MG63 (cell line): Measurements from ENCODE around the gene POLE2. TPM values are rescaled to one million over a fixed set of nuclear protein-coding genes. Genes with fewer than 3 reads are reported as not detected.

Experiments
- DNase-seq: peaks from one replicate; pipeline ENCODE4 v3.0.0-alpha.2; 2020
- H3K27me3 ChIP-seq: fragments of 250-450 bp; sonication (Bioruptor Pico); 2 replicates; pipeline ENCODE4 v1.5.1; 2020; ENCODE audit warnings: mild to moderate bottlenecking, moderate library complexity
- H3K36me3 ChIP-seq: fragments of 250-450 bp; sonication (Bioruptor Pico); 2 replicates; pipeline ENCODE4 v1.5.1; 2020; ENCODE audit warnings: mild to moderate bottlenecking, moderate library complexity
- H3K4me3 ChIP-seq: fragments of 250-450 bp; sonication (Bioruptor Pico); 2 replicates; pipeline ENCODE4 v1.5.1; 2020; ENCODE audit warnings: mild to moderate bottlenecking, moderate library complexity
- H3K9me3 ChIP-seq: fragments of 250-450 bp; sonication (Bioruptor Pico); 2 replicates; pipeline ENCODE4 v1.5.1; 2020; ENCODE audit warnings: mild to moderate bottlenecking, moderate library complexity
- total RNA-seq: library from RNA; depleted of rRNA; stranded (reverse); fragments of >200 nt; shearing (Covaris generic); gene quantifications from 2 replicates; pipeline ENCODE4 v1.2.3, GENCODE V29; 2014; ENCODE audit warnings: low replicate concordance; rRNA removed

The POLE2 gene
- total RNA-seq, 1 experiment from 2014 or later: 75.1 TPM

- Histone ChIP-seq H3K9me3 (no peaks in the 10 kb centered on the region), H3K4me3 (peak within 1 kb of the TSS; percentile 78), H3K27me3 (no peaks in the 10 kb centered on the region), H3K36me3 (no peaks in the 10 kb centered on the region; the same call in none of the 2 replicates)
- DNase-seq: peak; percentile 80
These were observed 89.3 kb downstream of the POLE2 start, which contains the start of gene LRR1 for GRCh38 chr14:49598485-49599300. TSS of gene LRR1 (plus strand) at chr14:49598940. CDS start at chr14:49599021, 81 bp downstream.

- Histone ChIP-seq H3K36me3 (no peaks in the 10 kb centered on the region; the same call in none of the 2 replicates), H3K9me3 (no peaks in the 10 kb centered on the region), H3K4me3 (peak overlapping the region; percentile 78), H3K27me3 (no peaks in the 10 kb centered on the region)
- DNase-seq: no peak
These were observed 89.9 kb downstream of the POLE2 start for GRCh38 chr14:49598189-49598484.

GRCh38 chr14:49594347-49595091 is 93.5 kb downstream of the POLE2 start:
- DNase-seq: peak; percentile 53
- H3K27me3 ChIP-seq: no peaks in the 10 kb centered on the region
- no peak overlapping the region for H3K4me3 ChIP-seq

More at GRCh38 chr14:49594347-49595091, 93.5 kb downstream of the POLE2 start:
- Histone ChIP-seq H3K9me3 (no peaks in the 10 kb centered on the region), H3K36me3 (no peaks in the 10 kb centered on the region)

Other genes with a start within 250 kb of the POLE2 start
- 1,690 and 2,087 TPM in 2 replicates for gene RPS29, start 101.8 kb downstream of the POLE2 start, total RNA-seq
- 33.3 and 51.5 TPM in 2 replicates for gene LRR1, start 89.3 kb downstream of the POLE2 start, total RNA-seq
- 110 and 159 TPM in 2 replicates for gene RPL36AL, start 67.6 kb downstream of the POLE2 start, total RNA-seq
- gene MGAT2, start 67.4 kb downstream of the POLE2 start, total RNA-seq: 39.1 and 42.2 TPM in 2 replicates
- 9.2 and 11.6 TPM in 2 replicates for gene DNAAF2, start 53.0 kb downstream of the POLE2 start, total RNA-seq
- gene KLHDC1, start 4.9 kb upstream of the POLE2 start, total RNA-seq: 0.56 TPM in 1 of 2 replicates, not detected in the other
- gene KLHDC2, start 79.9 kb upstream of the POLE2 start, total RNA-seq: 24.1 and 32.0 TPM in 2 replicates
- 30.0 and 50.6 TPM in 2 replicates for gene NEMF, start 164.6 kb upstream of the POLE2 start, total RNA-seq
- gene ARF6, start 204.9 kb upstream of the POLE2 start, total RNA-seq: 24.1 and 32.6 TPM in 2 replicates